HepG2 (cell line): ENCODE results near the gene JMJD6. TPM values are rescaled to one million over a fixed set of nuclear protein-coding genes. Genes with fewer than 3 reads are reported as not detected.

Experiments
- ATAC-seq: fragments of 200-7000 bp; cut with Tn5 transposase; 3 replicates; pipeline ENCODE4 v1.9.1; 2020; ENCODE audit warnings: mild to moderate bottlenecking, moderate library complexity
- BruUV-seq: library from RNA; stranded (reverse); fragments of 400-500 nt; replicated peaks from 2 replicates; lab custom pipeline; 2021; lab: Mats Ljungman, UMichigan
- CTCF ChIA-PET: fragments of 300-600 bp; formaldehyde crosslinking; extraction: SDS; loops from one replicate; lab custom pipeline; 2021; ENCODE audit warnings: low total read pairs, inconsistent platforms, low intra/inter-chr PET ratio; lab: Yijun Ruan, JAX
- POLR2A ChIA-PET: fragments of 350-600 bp; sonication (Branson Sonifier 250); formaldehyde crosslinking; loops from one replicate; lab custom pipeline; 2020; ENCODE audit warnings: antibody characterized with exemption, inconsistent platforms; lab: Yijun Ruan, JAX
- DNase-seq: peaks from one replicate; pipeline ENCODE4 v3.0.0-alpha.2; 2015; ENCODE audit warnings: low spot score
- FAIRE-seq: peaks from 3 replicates; lab custom pipeline; 2011; peaks lifted over from hg19 to GRCh38; lab: Jason Lieb, UNC
- H2AFZ ChIP-seq: one replicate; pipeline ENCODE4 v1.6.1; 2011; ENCODE audit warnings: low read length, inconsistent platforms
- H3K27ac ChIP-seq: fragments of 300-600 bp; 3 replicates; pipeline ENCODE4 v1.8.0; 2011; ENCODE audit warnings: mixed run types, mild to moderate bottlenecking, mixed read lengths, low read length, inconsistent platforms; ENCODE audit not compliant: insufficient read depth; ENCODE audit errors: extremely low read length
- H3K27me3 ChIP-seq, 2 experiments: fragments of 200-600 bp in 1 of 2; 2 replicates in 1 of 2; 3 replicates in 1 of 2; pipeline versions ENCODE4 v1.6.0 to v1.8.0; 2011; ENCODE audit warnings: low read length in 2 of 2, mild to moderate bottlenecking in 2 of 2, moderate library complexity in 2 of 2, inconsistent platforms in 1 of 2; ENCODE audit not compliant: insufficient read depth in 2 of 2, control insufficient read depth in 1 of 2
- H3K36me3 ChIP-seq, 2 experiments: fragments of 200-600 bp in 1 of 2; replicated peaks in 1 of 2; 2 replicates in 1 of 2; 3 replicates in 1 of 2; pipeline versions ENCODE4 v1.5.1 to v1.8.0; 2011; ENCODE audit warnings: low read length in 2 of 2, inconsistent platforms in 1 of 2; ENCODE audit not compliant: insufficient read depth in 2 of 2, control insufficient read depth in 1 of 2
- H3K4me1 ChIP-seq: 2 replicates; pipeline ENCODE4 v1.5.1; 2012; ENCODE audit warnings: low read length, inconsistent platforms; ENCODE audit not compliant: insufficient read depth
- H3K4me2 ChIP-seq: 2 replicates; pipeline ENCODE4 v1.6.0; 2011; ENCODE audit warnings: low read depth, low read length, inconsistent platforms
- H3K4me3 ChIP-seq, 3 experiments: fragments of 200-600 bp in 1 of 3; sonication (generic), shearing (Covaris generic) in 1 of 3; replicated peaks in 1 of 3; 2 replicates each; pipeline ENCODE4 v1.5.1; 2011 to 2016; ENCODE audit warnings: low read length in 3 of 3, inconsistent platforms in 2 of 3, low read depth in 2 of 3, mild to moderate bottlenecking in 2 of 3, control low read depth in 1 of 3, mixed read lengths in 1 of 3; ENCODE audit not compliant: insufficient read depth in 1 of 3
- H3K79me2 ChIP-seq: one replicate; pipeline ENCODE4 v1.6.1; 2011; ENCODE audit warnings: low read length, inconsistent platforms; ENCODE audit not compliant: insufficient read depth
- H3K9ac ChIP-seq: 2 replicates; pipeline ENCODE4 v1.6.0; 2011; ENCODE audit warnings: mild to moderate bottlenecking, low read depth, low read length, inconsistent platforms; ENCODE audit not compliant: insufficient read depth
- H3K9me3 ChIP-seq: 2 replicates; pipeline ENCODE4 v1.5.1; 2012; ENCODE audit warnings: mild to moderate bottlenecking, low read length
- H4K20me1 ChIP-seq: 2 replicates; pipeline ENCODE4 v1.6.0; 2011; ENCODE audit warnings: inconsistent platforms, mild to moderate bottlenecking, low read length, moderate library complexity; ENCODE audit not compliant: insufficient read depth
- MLX ChIP-seq: IDR thresholded peaks from 2 replicates; pipeline ENCODE4 v1.6.1; 2016
- MTA3 ChIP-seq: sonication (generic); formaldehyde crosslinking; IDR thresholded peaks from 2 replicates; pipeline ENCODE4 v1.4.0; 2020; ENCODE audit warnings: missing genetic modification reagents
- NONO ChIP-seq, 2 experiments: fragments of 450-650 bp in 1 of 2; sonication (generic) in 1 of 2; formaldehyde crosslinking in 1 of 2; IDR thresholded peaks in 1 of 2; conservative IDR thresholded peaks in 1 of 2; 2 replicates each; pipeline versions ENCODE4 v1.6.1 to v1.8.0; 2017 to 2022; ENCODE audit warnings: mild to moderate bottlenecking in 1 of 2, missing genetic modification reagents in 1 of 2, moderate library complexity in 1 of 2
- NRL ChIP-seq: sonication (generic); formaldehyde crosslinking; IDR thresholded peaks from 2 replicates; pipeline ENCODE4 v1.5.0; 2020; ENCODE audit warnings: missing genetic modification reagents, mild to moderate bottlenecking, moderate library complexity, borderline replicate concordance
- PHF20 ChIP-seq: sonication (generic); formaldehyde crosslinking; IDR thresholded peaks from 2 replicates; pipeline ENCODE4 v1.5.0; 2020; ENCODE audit warnings: mild to moderate bottlenecking, missing genetic modification reagents
- TAF1 ChIP-seq: sonication (generic); formaldehyde crosslinking; IDR thresholded peaks from 2 replicates; pipeline ENCODE4 v1.4.0; 2020; ENCODE audit warnings: missing genetic modification reagents
- TEAD2 ChIP-seq: sonication (generic); formaldehyde crosslinking; IDR thresholded peaks from 2 replicates; pipeline ENCODE4 v1.9.0; 2021; ENCODE audit warnings: missing genetic modification reagents
- ZNF253 ChIP-seq: sonication (generic); formaldehyde crosslinking; IDR thresholded peaks from 2 replicates; pipeline ENCODE4 v1.8.0; 2022; ENCODE audit warnings: mild to moderate bottlenecking, missing genetic modification reagents, borderline replicate concordance
- ZNF276 ChIP-seq: sonication (generic); formaldehyde crosslinking; IDR thresholded peaks from 2 replicates; pipeline ENCODE4 v1.4.0; 2020; ENCODE audit warnings: mild to moderate bottlenecking, low read depth, missing genetic modification reagents
- ZNF558 ChIP-seq: sonication (generic); formaldehyde crosslinking; IDR thresholded peaks from 2 replicates; pipeline ENCODE4 v1.9.0; 2022; ENCODE audit warnings: mild to moderate bottlenecking, missing genetic modification reagents, borderline replicate concordance
- ZNF703 ChIP-seq: sonication (generic); formaldehyde crosslinking; IDR thresholded peaks from 2 replicates; pipeline ENCODE4 v1.5.1; 2020; ENCODE audit warnings: missing genetic modification reagents, mild to moderate bottlenecking, moderate library complexity, borderline replicate concordance
- ZNF713 ChIP-seq: sonication (generic); formaldehyde crosslinking; IDR thresholded peaks from 2 replicates; pipeline ENCODE4 v1.4.0; 2020; ENCODE audit warnings: mild to moderate bottlenecking, missing genetic modification reagents
- ZNF737 ChIP-seq: sonication (generic); formaldehyde crosslinking; IDR thresholded peaks from 2 replicates; pipeline ENCODE4 v1.5.0; 2020; ENCODE audit warnings: missing genetic modification reagents, mild to moderate bottlenecking, borderline replicate concordance
- ZNF850 ChIP-seq: sonication (generic); formaldehyde crosslinking; conservative IDR thresholded peaks from 2 replicates; pipeline ENCODE4 v1.9.0; 2021; ENCODE audit warnings: mild to moderate bottlenecking, missing genetic modification reagents
- ZNF891 ChIP-seq: sonication (generic); formaldehyde crosslinking; IDR thresholded peaks from 2 replicates; pipeline ENCODE4 v1.5.0; 2020; ENCODE audit warnings: mild to moderate bottlenecking, missing genetic modification reagents
- WGBS: methylation state at CpG from one replicate; pipeline ENCODE4 v1.1.6; 2017; ENCODE audit warnings: low lambda C conversion rate; 5-methylcytosine and 5-hydroxymethylcytosine counted together
- in situ Hi-C: cut with HindIII; loops from 2 replicates; pipeline ENCODE4 v1.10.0; 2017; ENCODE audit warnings: low pct_unique_long_range_greater_than_20kb; ENCODE audit not compliant: extremely low pct_ligation_motif_present
- intact Hi-C: fragments of 100-400 bp; cut with micrococcal nuclease; formaldehyde crosslinking; loops from one replicate; pipeline ENCODE4 v1.10.0; 2022; ENCODE audit not compliant: unreplicated experiment
- polyA plus RNA-seq, 8 experiments: library from polyadenylated mRNA; depleted of rRNA in 3 of 8; stranded (reverse) in 7 of 8; unstranded in 1 of 8; fragments of >200 nt; fragmentation: Illumina TruSeq in 4 of 8; extraction: Trizol in 4 of 8; gene quantifications; 2 replicates each; pipeline versions ENCODE4 v1.2.1 to v1.2.3, GENCODE V29; 2011 to 2016; ENCODE audit warnings: low read depth in 4 of 8, missing spikeins in 1 of 8, mixed read lengths in 1 of 8; ENCODE audit not compliant: insufficient read depth in 1 of 8
- total RNA-seq, 5 experiments: library from RNA; depleted of rRNA; stranded (reverse); fragments of >200 nt; fragmentation: Illumina TruSeq; extraction: Trizol; gene quantifications; 2 replicates each; pipeline ENCODE4 v1.2.3, GENCODE V29; 2016; ENCODE audit warnings: low read depth in 1 of 5
- TF ChIP-seq, protein P1 (sequence below): sonication (generic); formaldehyde crosslinking; IDR thresholded peaks from 2 replicates; pipeline ENCODE4 v1.4.0; 2020; ENCODE audit warnings: low read depth, mild to moderate bottlenecking, missing genetic modification reagents
- TF ChIP-seq, protein P2 (sequence below): IDR thresholded peaks from 2 replicates; pipeline ENCODE4 v1.6.1; 2016; ENCODE audit warnings: low read depth, control low read depth

The JMJD6 gene
- total and polyA plus RNA-seq, 2 of the 13 experiments (the other 11 are each of a cell fraction or from before 2014, with no cell fraction given): 33.6 to 41.0 TPM

DNA sequence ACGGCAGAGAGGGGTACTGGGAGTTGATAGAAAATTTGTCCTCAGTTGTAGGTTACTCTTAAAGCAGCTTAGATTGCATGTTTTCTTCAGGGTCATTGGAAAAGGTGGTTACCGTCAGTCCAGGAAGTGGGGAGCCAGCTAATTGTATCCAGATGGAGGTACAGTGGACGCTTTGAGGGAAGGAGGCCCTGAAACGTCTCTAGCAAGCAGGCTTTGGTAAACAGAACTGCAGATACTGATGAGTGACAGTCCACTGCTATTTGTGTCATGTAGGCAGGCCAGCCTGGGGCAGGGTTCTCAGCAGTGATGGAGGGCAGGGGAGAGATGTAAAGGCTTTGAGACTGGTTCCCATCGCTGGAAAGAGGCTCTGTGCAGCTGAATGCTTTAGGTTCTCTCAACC is 52.7 kb downstream of the JMJD6 start (continued):
- no peak for TF ChIP-seq MTA3 (CRISPR knock-in tag)
- TF ChIP-seq, protein P1, sequence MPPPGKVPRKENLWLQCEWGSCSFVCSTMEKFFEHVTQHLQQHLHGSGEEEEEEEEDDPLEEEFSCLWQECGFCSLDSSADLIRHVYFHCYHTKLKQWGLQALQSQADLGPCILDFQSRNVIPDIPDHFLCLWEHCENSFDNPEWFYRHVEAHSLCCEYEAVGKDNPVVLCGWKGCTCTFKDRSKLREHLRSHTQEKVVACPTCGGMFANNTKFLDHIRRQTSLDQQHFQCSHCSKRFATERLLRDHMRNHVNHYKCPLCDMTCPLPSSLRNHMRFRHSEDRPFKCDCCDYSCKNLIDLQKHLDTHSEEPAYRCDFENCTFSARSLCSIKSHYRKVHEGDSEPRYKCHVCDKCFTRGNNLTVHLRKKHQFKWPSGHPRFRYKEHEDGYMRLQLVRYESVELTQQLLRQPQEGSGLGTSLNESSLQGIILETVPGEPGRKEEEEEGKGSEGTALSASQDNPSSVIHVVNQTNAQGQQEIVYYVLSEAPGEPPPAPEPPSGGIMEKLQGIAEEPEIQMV (CRISPR knock-in tag): peak; percentile 54; the same call in 1 of the 2 replicates

DNA sequence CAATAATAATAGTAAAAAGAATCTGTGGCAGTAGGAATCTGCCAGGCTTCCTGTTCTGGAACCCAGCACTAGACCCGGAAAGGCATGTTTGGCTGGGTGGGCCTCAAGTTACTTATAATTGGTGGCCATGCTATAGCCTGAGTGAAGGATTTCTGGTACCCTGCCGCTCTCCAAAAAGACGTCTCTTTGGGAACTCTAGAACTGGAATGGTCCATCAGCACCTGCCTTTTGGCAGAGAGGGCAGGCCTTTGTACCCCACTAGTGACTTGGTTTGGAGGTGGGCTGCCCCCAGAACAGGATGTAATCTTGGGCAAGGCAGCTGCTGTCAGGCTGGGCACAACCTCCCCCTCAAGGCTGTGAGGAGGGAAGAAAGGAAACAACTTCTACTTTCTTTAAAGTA is 53.5 kb downstream of the JMJD6 start:
- DNase-seq (no peak), FAIRE-seq (no peak), ATAC-seq (no peak)
- Histone ChIP-seq H3K9ac (peak overlapping the region; percentile 82), H3K27ac (peak overlapping the region; percentile 83), H3K4me3 (peak overlapping the region; percentile 66 to 83 (median 80); a peak in 4 of 6 replicates), H2AFZ (no peak overlapping the region), H3K4me2 (peak overlapping the region; percentile 91), H3K4me1 (peaks cover 50% of the 10 kb centered on the region), H4K20me1 (no peaks in the 10 kb centered on the region), H3K36me3 (no peaks in the 10 kb centered on the region), H3K27me3 (no peaks in the 10 kb centered on the region; a peak in 1 of 5 replicates), H3K9me3 (no peaks in the 10 kb centered on the region), H3K79me2 (no peaks in the 10 kb centered on the region)
- intact Hi-C loops: loop anchor here (2.0 to 5.0 kb wide), 2 partner anchors 42 to 151 kb away; no protein-coding TSS in a partner anchor
- WGBS: 84% methylated on average over 3 of the region's 3 CpGs
- no TSS peak for BruUV-seq
- ChIA-PET CTCF (no interaction called here), POLR2A (interaction anchor here (2.1 to 3.2 kb wide), 6 partner anchors 9 to 60 kb away, joined by 8 to 30 read pairs (median 22); no protein-coding TSS in a partner anchor)
- in situ Hi-C loops: no loop called here
- 0 out of 2 replicates have a peak, but pooled peaks have one; percentile 27 for TF ChIP-seq ZNF891 (CRISPR knock-in tag)
- TF ChIP-seq MLX (CRISPR knock-in tag): no peak
- TF ChIP-seq PHF20 (CRISPR knock-in tag): 0 out of 2 replicates have a peak, but pooled peaks have one; percentile 24
- TF ChIP-seq NONO (IDR thresholded peaks at IDR 0.05): no peak
- TF ChIP-seq NONO (CRISPR knock-in tag; conservative IDR thresholded peaks at IDR 0.05): no peak
- TF ChIP-seq, protein P2, sequence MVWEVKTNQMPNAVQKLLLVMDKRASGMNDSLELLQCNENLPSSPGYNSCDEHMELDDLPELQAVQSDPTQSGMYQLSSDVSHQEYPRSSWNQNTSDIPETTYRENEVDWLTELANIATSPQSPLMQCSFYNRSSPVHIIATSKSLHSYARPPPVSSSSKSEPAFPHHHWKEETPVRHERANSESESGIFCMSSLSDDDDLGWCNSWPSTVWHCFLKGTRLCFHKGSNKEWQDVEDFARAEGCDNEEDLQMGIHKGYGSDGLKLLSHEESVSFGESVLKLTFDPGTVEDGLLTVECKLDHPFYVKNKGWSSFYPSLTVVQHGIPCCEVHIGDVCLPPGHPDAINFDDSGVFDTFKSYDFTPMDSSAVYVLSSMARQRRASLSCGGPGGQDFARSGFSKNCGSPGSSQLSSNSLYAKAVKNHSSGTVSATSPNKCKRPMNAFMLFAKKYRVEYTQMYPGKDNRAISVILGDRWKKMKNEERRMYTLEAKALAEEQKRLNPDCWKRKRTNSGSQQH (CRISPR knock-in tag): peak; percentile 49; the same call in 1 of the 2 replicates
- 0 out of 2 replicates have a peak, but pooled peaks have one; percentile 35 for TF ChIP-seq ZNF703 (CRISPR knock-in tag)
- TF ChIP-seq ZNF713 (CRISPR knock-in tag): 0 out of 2 replicates have a peak, but pooled peaks have one; percentile 3
- TF ChIP-seq ZNF253 (CRISPR knock-in tag): 0 out of 2 replicates have a peak, but pooled peaks have one; percentile 26
- 0 out of 2 replicates have a peak, but pooled peaks have one; percentile 29 for TF ChIP-seq NRL
- TF ChIP-seq ZNF558 (CRISPR knock-in tag): peak; percentile 47; the same call in 1 of the 2 replicates
- TF ChIP-seq ZNF850 (CRISPR knock-in tag): 0 out of 2 replicates have a peak, but pooled peaks have one; percentile 68
- no peak for TF ChIP-seq ZNF276 (CRISPR knock-in tag)
- no peak for TF ChIP-seq TAF1 (CRISPR knock-in tag)
- TF ChIP-seq ZNF737 (CRISPR knock-in tag): 0 out of 2 replicates have a peak, but pooled peaks have one; percentile 34
- no peak for TF ChIP-seq TEAD2 (CRISPR knock-in tag)
